ENCODE results near the gene C1QTNF7.

C1QTNF7 gene

GRCh38 chr4:15400981-15401671, 26.7 kb upstream of the C1QTNF7 start:
- Mint-ChIP-seq H3K27ac (peak overlapping the region; percentile 37), H3K4me3 (peak overlapping the region; percentile 67), H3K36me3 (ENCODE audit: low read depth) (no peaks in the 10 kb centered on the region), H3K4me1 (ENCODE audit: low read depth) (peaks cover 18% of the 10 kb centered on the region), H3K27me3 (ENCODE audit: low read depth) (peaks cover 10% of the 10 kb centered on the region), H3K9me3 (no peaks in the 10 kb centered on the region)

GRCh38 chr4:15402146-15402545, 25.7 kb upstream of the C1QTNF7 start:
- Mint-ChIP-seq H3K27me3 (ENCODE audit: low read depth) (peaks cover 10% of the 10 kb centered on the region), H3K36me3 (ENCODE audit: low read depth) (no peaks in the 10 kb centered on the region), H3K4me3 (no peak overlapping the region), H3K9me3 (no peaks in the 10 kb centered on the region), H3K27ac (no peak overlapping the region), H3K4me1 (ENCODE audit: low read depth) (peaks cover 18% of the 10 kb centered on the region)

- H3K9me3 Mint-ChIP-seq = no peaks in the 10 kb centered on the region
- no peak overlapping the region for H3K4me3 Mint-ChIP-seq
- no peak overlapping the region for H3K27ac Mint-ChIP-seq
- H3K27me3 Mint-ChIP-seq (ENCODE audit: low read depth) = peaks cover 10% of the 10 kb centered on the region
- peaks cover 18% of the 10 kb centered on the region for H3K4me1 Mint-ChIP-seq (ENCODE audit: low read depth)
- H3K36me3 Mint-ChIP-seq (ENCODE audit: low read depth) = no peaks in the 10 kb centered on the region
Measured at GRCh38 chr4:15402974-15403373, 24.9 kb upstream of the C1QTNF7 start.

GRCh38 chr4:15405018-15405417, 22.8 kb upstream of the C1QTNF7 start:
- H3K36me3 Mint-ChIP-seq (ENCODE audit: low read depth) = no peaks in the 10 kb centered on the region
- H3K4me1 Mint-ChIP-seq (ENCODE audit: low read depth) = peaks cover 17% of the 10 kb centered on the region
- H3K27ac Mint-ChIP-seq = no peak overlapping the region
- H3K27me3 Mint-ChIP-seq (ENCODE audit: low read depth) = peaks cover 10% of the 10 kb centered on the region
- no peak overlapping the region for H3K4me3 Mint-ChIP-seq
- H3K9me3 Mint-ChIP-seq = no peaks in the 10 kb centered on the region

DNA sequence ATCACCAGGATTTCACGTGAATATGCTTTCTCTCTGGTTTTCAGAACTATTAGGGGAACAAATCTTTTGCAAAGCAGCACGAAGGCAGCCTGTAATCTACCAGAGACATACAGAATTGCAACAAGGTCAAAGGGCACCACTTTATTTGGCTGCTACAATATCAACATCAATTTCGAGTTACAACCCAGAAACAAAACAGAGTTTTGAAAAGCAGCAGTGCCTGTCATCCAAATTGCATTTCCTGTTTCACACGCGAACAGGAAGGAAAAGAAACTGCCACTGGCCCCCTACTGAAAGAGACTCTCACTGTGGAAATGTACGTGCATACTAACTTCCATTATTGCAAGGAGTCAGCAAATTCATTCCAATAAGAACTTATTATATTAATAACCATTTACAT, 17.1 kb upstream of the C1QTNF7 start:
- peak overlapping the region; percentile 19 for H3K4me3 Mint-ChIP-seq
- peaks cover 20% of the 10 kb centered on the region for H3K4me1 Mint-ChIP-seq (ENCODE audit: low read depth)
- peak overlapping the region; percentile 51 for H3K27ac Mint-ChIP-seq
- peaks cover 3% of the 10 kb centered on the region for H3K27me3 Mint-ChIP-seq (ENCODE audit: low read depth)
- H3K36me3 Mint-ChIP-seq (ENCODE audit: low read depth) = peaks cover 2% of the 10 kb centered on the region
- H3K9me3 Mint-ChIP-seq = no peaks in the 10 kb centered on the region

GRCh38 chr4:15412461-15412860, 15.4 kb upstream of the C1QTNF7 start:
- Mint-ChIP-seq H3K4me3 (no peak overlapping the region), H3K9me3 (no peaks in the 10 kb centered on the region), H3K27ac (no peak overlapping the region), H3K36me3 (ENCODE audit: low read depth) (peaks cover 2% of the 10 kb centered on the region), H3K27me3 (ENCODE audit: low read depth) (no peaks in the 10 kb centered on the region), H3K4me1 (ENCODE audit: low read depth) (peaks cover 20% of the 10 kb centered on the region)

GRCh38 chr4:15413010-15413622, 14.7 kb upstream of the C1QTNF7 start:
- Mint-ChIP-seq H3K36me3 (ENCODE audit: low read depth) (peaks cover 2% of the 10 kb centered on the region), H3K4me3 (no peak overlapping the region), H3K27ac (no peak overlapping the region), H3K4me1 (ENCODE audit: low read depth) (peaks cover 20% of the 10 kb centered on the region), H3K9me3 (no peaks in the 10 kb centered on the region), H3K27me3 (ENCODE audit: low read depth) (no peaks in the 10 kb centered on the region)

DNA sequence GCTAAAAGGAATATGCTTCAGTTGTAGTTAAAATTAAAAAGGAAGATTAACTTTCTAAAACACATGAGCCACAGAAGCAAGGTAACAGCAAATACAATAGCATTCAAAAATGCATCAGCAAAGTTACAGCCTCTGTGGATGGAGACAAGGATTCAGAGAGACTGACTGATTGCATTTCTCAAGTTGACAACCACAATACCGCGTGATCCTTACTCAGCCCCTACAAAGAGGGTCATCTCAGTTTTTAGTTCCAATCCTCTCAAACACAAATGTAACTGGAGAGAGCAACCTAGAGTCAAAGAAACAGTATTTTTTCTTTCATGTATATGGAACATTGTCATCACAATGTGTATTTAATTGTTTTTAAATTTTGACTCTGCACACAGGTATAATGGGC, 14.2 kb upstream of the C1QTNF7 start:
- no peaks in the 10 kb centered on the region for H3K9me3 Mint-ChIP-seq
- H3K27ac Mint-ChIP-seq = no peak overlapping the region
- peaks cover 2% of the 10 kb centered on the region for H3K36me3 Mint-ChIP-seq (ENCODE audit: low read depth)
- H3K27me3 Mint-ChIP-seq (ENCODE audit: low read depth) = no peaks in the 10 kb centered on the region
- peaks cover 20% of the 10 kb centered on the region for H3K4me1 Mint-ChIP-seq (ENCODE audit: low read depth)
- H3K4me3 Mint-ChIP-seq = no peak overlapping the region

- H3K27me3 Mint-ChIP-seq (ENCODE audit: low read depth) = no peaks in the 10 kb centered on the region
- H3K4me3 Mint-ChIP-seq = no peak overlapping the region
- H3K27ac Mint-ChIP-seq = no peak overlapping the region
- H3K4me1 Mint-ChIP-seq (ENCODE audit: low read depth) = peaks cover 20% of the 10 kb centered on the region
- no peaks in the 10 kb centered on the region for H3K9me3 Mint-ChIP-seq
- H3K36me3 Mint-ChIP-seq (ENCODE audit: low read depth) = peaks cover 2% of the 10 kb centered on the region
Measured at GRCh38 chr4:15414551-15415091, 13.2 kb upstream of the C1QTNF7 start.

DNA sequence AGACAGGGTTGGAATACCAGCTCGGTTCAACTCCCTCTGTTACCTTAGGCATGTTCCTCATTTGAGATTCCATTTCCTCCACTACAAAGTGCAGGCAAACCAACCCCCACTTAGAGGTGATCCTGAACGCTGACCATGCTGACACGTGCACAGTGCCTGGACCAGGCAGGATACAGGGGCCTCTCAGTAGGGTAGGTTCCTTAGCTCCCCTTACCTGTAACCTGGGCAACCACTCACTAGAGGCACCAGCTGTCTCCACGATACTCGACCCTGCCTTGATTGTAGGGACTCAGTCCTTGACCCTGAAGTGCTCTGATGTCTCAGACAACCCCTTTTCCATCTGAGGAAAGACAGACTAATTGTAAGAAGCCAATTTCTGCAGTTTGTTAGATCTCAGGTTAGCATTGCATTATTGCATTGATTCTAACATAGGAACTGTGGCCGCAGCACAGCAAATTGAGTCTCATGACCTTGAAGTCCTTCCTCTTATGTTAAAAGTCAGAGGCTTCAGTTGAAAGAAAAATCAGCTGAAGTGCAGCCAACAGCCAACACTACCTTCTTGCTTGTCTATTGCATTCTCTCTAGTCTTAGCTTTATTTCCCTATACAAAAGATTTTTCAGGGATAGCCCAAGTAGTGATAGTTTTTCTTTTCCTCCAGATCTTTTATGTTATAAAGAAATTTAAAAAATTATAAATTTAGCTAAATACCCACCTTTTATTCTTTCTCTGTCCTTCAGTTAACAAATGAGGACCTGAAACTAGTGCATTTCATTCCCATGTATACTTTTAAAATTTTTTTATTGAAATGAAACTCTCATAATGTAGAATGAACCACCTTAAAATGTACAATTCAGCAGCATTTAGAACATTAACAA, 11.2 kb upstream of the C1QTNF7 start:
- Mint-ChIP-seq H3K4me1 (ENCODE audit: low read depth) (peaks cover 12% of the 10 kb centered on the region), H3K27me3 (ENCODE audit: low read depth) (no peaks in the 10 kb centered on the region), H3K9me3 (no peaks in the 10 kb centered on the region), H3K4me3 (no peak overlapping the region), H3K36me3 (ENCODE audit: low read depth) (peaks cover 2% of the 10 kb centered on the region), H3K27ac (no peak overlapping the region)

DNA sequence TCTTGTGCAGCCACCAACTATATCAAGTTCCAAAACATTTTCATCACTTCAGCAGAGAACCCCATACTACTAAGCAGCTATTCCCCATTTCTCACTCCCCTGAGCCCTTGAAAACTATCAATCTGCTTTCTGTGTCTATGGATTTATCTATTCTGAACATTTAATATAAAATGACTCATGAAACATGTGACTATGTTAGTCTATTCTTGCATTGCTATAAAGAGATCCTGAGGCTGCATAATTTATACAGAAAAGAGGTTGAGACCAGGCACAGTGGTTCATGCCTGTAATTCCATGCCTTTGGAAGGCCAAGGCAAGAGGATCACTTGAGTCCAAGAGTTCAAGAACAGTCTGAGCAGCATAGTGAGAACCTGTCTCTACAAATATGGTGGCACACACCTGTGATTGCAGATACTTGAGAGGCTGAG, 10.6 kb upstream of the C1QTNF7 start:
- H3K4me1 Mint-ChIP-seq (ENCODE audit: low read depth) = peaks cover 12% of the 10 kb centered on the region
- no peak overlapping the region for H3K4me3 Mint-ChIP-seq
- no peak overlapping the region for H3K27ac Mint-ChIP-seq
- H3K9me3 Mint-ChIP-seq = no peaks in the 10 kb centered on the region
- peaks cover 2% of the 10 kb centered on the region for H3K36me3 Mint-ChIP-seq (ENCODE audit: low read depth)
- H3K27me3 Mint-ChIP-seq (ENCODE audit: low read depth) = no peaks in the 10 kb centered on the region

DNA sequence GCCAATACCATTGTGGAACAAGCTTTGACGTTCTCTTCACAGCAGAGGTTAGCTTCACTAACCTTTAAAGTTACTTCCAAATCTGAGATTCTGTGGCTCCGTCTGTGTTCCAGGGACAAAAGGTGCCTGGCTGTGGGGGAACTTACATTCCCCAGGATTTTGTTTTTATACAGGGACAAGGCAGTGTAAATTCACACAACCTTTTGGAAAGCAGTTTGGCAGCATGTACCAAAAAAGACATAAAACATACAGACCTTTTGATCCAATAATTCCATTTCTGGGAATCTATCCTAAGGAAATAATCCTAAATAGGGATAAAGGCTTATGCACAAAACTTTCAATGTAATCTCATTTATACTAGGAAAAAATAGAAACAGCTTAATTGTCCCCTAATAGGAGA, 8.9 kb upstream of the C1QTNF7 start:
- no peak overlapping the region for H3K4me3 Mint-ChIP-seq
- peaks cover 2% of the 10 kb centered on the region for H3K36me3 Mint-ChIP-seq (ENCODE audit: low read depth)
- H3K27me3 Mint-ChIP-seq (ENCODE audit: low read depth) = no peaks in the 10 kb centered on the region
- H3K27ac Mint-ChIP-seq = no peak overlapping the region
- H3K9me3 Mint-ChIP-seq = no peaks in the 10 kb centered on the region
- H3K4me1 Mint-ChIP-seq (ENCODE audit: low read depth) = peaks cover 11% of the 10 kb centered on the region

- Mint-ChIP-seq H3K27ac (no peak overlapping the region), H3K4me1 (ENCODE audit: low read depth) (peaks cover 20% of the 10 kb centered on the region), H3K36me3 (ENCODE audit: low read depth) (no peaks in the 10 kb centered on the region), H3K4me3 (no peak overlapping the region), H3K9me3 (no peaks in the 10 kb centered on the region), H3K27me3 (ENCODE audit: low read depth) (no peaks in the 10 kb centered on the region)
Measured at GRCh38 chr4:15420642-15421041, 7.2 kb upstream of the C1QTNF7 start.

DNA sequence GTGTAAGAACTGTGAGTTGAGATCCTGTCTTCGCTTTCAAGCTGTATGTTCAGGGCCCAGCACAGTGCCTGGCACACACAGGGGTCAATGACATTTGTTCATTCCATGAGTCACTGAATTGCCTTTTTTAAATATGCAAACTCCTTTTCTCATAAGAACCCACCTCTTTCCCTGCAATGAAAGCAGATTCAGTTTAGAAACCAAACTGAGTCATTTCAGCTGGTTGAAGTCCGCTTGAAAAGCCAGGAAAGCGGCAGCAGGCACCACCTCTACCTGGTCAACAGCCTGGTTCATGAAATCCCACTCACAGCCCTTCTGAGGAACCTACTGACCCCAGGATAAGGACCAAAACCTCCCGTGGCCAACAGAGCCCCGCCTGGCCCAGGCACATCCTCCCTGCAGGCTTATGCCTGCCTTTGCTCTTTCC, 4.5 kb upstream of the C1QTNF7 start:
- H3K4me1 Mint-ChIP-seq (ENCODE audit: low read depth) = peaks cover 20% of the 10 kb centered on the region
- peak overlapping the region; percentile 27 for H3K27ac Mint-ChIP-seq
- no peaks in the 10 kb centered on the region for H3K9me3 Mint-ChIP-seq
- no peaks in the 10 kb centered on the region for H3K36me3 Mint-ChIP-seq (ENCODE audit: low read depth)
- H3K27me3 Mint-ChIP-seq (ENCODE audit: low read depth) = no peaks in the 10 kb centered on the region
- no peak overlapping the region for H3K4me3 Mint-ChIP-seq

Measured in T-helper 1 cell treated with Interleukin-12 subunit alpha and Interleukin-12 subunit beta and Interleukin-4 antibody, amounts not matched to agents 30 μg/mL and 1 μg/mL, for 36 hours (primary cell).